Retinal pigment epithelial cell (primary cell): Measurements from ENCODE around the gene LIPC.

Experiments
- DNase-seq: peaks from one replicate; pipeline ENCODE4 v3.0.0-alpha.2; 2010; ENCODE audit warnings: low read depth
- H3K4me3 ChIP-seq: 2 replicates; pipeline ENCODE4 v1.5.1; 2011; ENCODE audit warnings: mild to moderate bottlenecking, low read length, control low read depth, moderate library complexity
- TF ChIP-seq, protein P1 (sequence below): conservative IDR thresholded peaks from 2 replicates; pipeline ENCODE4 v1.5.1; 2011; ENCODE audit warnings: low read depth, low read length, control low read depth, inconsistent platforms

LIPC gene

DNA sequence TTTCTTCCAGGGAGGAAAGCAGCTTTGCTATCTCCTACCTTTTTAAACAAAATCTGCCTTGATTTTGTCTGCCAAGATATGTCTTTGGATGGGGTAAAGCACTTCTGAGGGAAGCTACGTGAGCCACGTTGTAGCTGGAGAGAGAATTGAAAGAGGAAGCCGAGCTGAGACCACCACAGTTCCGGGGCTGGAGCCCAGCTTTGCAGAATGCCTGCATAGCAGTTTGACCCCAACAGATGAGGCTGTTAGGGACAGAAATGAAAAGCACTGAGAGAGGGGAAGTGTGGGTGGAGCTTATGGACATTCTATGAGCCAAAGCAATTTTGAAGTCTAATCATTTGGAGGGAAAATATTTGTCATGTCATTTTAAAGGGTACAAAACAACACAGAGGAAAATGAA is 45.4 kb downstream of the LIPC start:
- DNase-seq: no peak

DNA sequence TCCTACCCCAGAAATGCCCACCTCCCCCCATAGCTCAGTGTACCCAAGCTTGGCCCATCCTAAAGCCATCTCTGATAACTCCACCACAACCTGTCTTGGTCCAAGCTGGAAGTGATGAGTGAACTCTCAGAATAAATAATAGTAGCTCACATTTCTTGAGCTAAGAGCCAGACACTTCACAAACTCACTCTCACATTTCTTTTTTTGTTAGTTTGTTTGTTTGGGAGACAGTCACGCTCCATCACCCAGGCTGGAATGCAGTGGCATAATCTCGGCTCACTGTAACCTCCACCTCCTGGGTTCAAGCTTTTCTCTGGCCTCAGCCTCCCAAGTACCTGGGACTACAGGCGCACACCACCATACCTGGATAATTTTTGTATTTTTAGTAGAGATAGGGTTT is 46.2 kb downstream of the LIPC start:
- no peak for DNase-seq
- H3K4me3 ChIP-seq: no peak overlapping the region
- TF ChIP-seq, protein P1, sequence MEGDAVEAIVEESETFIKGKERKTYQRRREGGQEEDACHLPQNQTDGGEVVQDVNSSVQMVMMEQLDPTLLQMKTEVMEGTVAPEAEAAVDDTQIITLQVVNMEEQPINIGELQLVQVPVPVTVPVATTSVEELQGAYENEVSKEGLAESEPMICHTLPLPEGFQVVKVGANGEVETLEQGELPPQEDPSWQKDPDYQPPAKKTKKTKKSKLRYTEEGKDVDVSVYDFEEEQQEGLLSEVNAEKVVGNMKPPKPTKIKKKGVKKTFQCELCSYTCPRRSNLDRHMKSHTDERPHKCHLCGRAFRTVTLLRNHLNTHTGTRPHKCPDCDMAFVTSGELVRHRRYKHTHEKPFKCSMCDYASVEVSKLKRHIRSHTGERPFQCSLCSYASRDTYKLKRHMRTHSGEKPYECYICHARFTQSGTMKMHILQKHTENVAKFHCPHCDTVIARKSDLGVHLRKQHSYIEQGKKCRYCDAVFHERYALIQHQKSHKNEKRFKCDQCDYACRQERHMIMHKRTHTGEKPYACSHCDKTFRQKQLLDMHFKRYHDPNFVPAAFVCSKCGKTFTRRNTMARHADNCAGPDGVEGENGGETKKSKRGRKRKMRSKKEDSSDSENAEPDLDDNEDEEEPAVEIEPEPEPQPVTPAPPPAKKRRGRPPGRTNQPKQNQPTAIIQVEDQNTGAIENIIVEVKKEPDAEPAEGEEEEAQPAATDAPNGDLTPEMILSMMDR: no peak

More for the DNA sequence above, 45.4 kb downstream of the LIPC start:
- H3K4me3 ChIP-seq: no peak overlapping the region
- TF ChIP-seq, protein P1: no peak

DNA sequence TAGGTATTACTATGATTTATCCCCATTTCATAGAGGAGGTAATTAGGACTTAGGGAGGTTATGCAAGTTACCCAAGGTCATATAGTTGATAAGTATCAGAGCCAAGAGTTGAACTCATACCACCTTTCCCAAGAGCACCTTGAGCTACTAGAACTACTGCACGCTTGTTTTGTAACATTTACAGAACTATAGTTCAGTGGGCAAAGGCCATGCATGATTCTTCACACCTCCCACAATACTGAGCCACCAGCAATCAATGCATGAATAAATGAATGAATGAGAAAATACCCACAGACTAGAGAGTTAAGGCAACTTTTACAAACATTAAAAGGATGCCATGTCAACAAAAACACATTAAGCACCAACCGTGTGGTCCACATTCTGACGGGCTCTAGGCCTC is 46.8 kb downstream of the LIPC start:
- no peak for DNase-seq
- TF ChIP-seq, protein P1: no peak
- no peak overlapping the region for H3K4me3 ChIP-seq

DNA sequence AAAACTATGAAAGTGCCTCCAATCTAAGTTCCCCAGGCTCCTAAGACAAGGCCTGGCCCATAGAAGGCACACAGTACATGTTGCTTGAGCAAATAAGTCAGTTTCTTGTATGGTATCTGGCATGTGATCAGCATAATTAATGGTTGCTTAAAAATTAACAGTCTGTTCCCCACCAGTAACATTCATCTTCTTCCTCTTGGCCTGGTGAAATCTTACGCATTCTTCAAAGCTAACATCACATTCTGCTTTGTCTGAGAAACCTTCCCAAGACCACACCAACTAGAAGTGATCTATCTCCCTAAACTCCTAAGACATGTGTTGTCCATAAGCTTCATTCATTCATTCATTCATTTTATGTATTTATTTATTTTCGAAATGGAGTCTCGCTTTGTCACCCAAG is 48.1 kb downstream of the LIPC start:
- DNase-seq: no peak
- H3K4me3 ChIP-seq: no peak overlapping the region
- TF ChIP-seq, protein P1: no peak

DNA sequence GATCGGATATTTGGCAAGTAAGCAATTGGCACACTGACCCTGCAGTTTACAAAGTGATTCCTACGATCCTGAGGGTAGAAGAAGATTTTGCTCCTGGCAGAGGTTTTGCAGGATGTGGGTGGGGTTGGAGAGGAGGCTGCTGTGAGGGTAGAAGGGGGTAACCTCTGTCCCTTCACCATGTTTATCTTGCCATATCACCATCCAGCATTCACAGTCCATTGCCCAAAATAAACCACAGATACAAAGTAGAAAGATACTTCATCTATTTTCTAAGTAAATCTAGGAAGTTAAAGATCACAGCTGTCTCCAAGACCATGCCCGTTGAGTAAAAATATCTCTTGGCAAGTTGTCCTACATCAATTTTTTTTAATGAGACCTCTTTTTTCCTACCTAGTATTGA is 51.6 kb downstream of the LIPC start:
- DNase-seq: no peak
- no peak overlapping the region for H3K4me3 ChIP-seq
- TF ChIP-seq, protein P1: no peak

DNA sequence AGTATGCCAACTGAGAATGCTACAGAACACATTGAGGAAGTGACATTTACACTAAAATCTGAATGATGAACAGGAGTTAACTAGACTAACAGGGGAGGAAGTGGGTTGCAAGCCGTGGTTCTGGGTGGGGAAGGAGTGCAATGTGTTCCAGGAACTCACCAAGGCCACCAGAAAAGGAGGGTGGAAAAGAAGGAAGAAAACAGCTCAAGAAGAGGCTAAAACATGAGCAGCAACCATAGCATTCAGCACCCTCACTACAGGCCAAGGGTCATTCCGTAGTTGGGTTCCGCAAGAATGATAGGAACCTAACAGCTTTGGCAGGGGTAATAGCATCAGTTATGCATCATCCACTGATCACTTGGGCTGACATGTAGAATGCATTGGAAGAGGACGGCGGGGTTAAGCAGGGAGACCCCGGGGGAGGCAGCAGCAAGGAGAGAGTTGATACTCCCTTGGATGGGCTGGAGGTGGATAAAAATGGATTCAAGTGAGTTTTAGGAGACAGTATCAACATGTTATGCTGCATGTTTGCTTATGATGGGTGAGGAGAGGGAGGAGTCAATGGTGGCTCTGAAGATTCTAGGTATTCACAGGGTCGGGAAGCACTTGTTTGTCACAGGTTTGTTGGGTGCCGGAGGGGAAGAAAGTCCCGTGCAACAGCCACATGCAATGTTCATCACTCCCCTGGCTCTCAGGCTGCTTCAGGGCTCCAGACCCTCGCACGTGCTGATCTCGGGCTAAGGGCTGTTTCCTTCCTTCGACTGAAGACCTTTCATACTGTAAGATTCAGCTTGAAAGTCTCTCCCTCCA is 53.2 kb downstream of the LIPC start:
- TF ChIP-seq, protein P1: no peak

DNA sequence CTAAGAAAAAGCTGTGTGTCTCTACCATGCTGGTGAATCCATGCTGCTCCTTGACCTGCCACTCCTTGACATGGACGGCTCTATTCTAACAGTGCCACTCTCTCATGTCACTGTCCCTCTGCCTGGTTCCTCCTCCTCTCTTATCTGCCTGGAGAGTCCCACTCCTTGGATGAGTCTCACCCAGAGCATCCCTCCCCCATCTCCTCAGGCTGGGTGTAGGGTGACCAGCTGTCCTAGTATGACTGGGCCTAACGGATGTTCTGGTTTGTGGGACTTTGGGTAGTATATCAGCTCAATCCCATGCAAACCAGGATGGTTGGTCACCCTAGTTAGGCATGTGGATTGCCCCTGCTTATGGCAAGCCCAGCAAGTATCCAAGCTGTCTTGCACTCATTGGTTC is 54.3 kb downstream of the LIPC start:
- H3K4me3 ChIP-seq: no peak overlapping the region
- DNase-seq: no peak
- TF ChIP-seq, protein P1: no peak

More for the DNA sequence above, 53.2 kb downstream of the LIPC start:
- H3K4me3 ChIP-seq: no peak overlapping the region
- no peak for DNase-seq
